RWPE2 (cell line): ENCODE measurements around the gene UCHL3.

ENCODE experiments used
- ATAC-seq: fragments of 200-7000 bp; cut with Tn5 transposase; 3 replicates; pipeline ENCODE4 v1.9.1; 2021; ENCODE audit warnings: low read depth
- DNase-seq: peaks from one replicate; pipeline ENCODE4 v3.0.0-alpha.2; 2020; ENCODE audit warnings: low spot score
- H3K27ac ChIP-seq: fragments of 450-650 bp; 2 replicates; pipeline ENCODE4 v1.5.1; 2017; ENCODE audit warnings: mild to moderate bottlenecking; ENCODE audit not compliant: poor library complexity, severe bottlenecking
- H3K27me3 ChIP-seq: fragments of 250-450 bp; sonication (Bioruptor Pico); 2 replicates; pipeline ENCODE4 v1.5.1; 2021; ENCODE audit warnings: mild to moderate bottlenecking, moderate library complexity; ENCODE audit not compliant: insufficient read depth, poor library complexity, severe bottlenecking
- H3K36me3 ChIP-seq: fragments of 250-450 bp; sonication (Bioruptor Pico); 2 replicates; pipeline ENCODE4 v1.5.1; 2020; ENCODE audit warnings: low read depth, mild to moderate bottlenecking, moderate library complexity
- H3K4me1 ChIP-seq: fragments of 250-450 bp; sonication (Bioruptor Pico); 2 replicates; pipeline ENCODE4 v1.5.1; 2021; ENCODE audit warnings: mild to moderate bottlenecking, moderate library complexity; ENCODE audit not compliant: insufficient read depth, poor library complexity, severe bottlenecking
- H3K4me3 ChIP-seq: fragments of 250-450 bp; sonication (Bioruptor Pico); 2 replicates; pipeline ENCODE4 v1.5.1; 2021; ENCODE audit warnings: mild to moderate bottlenecking, moderate library complexity; ENCODE audit not compliant: severe bottlenecking
- H3K9me3 ChIP-seq: fragments of 250-450 bp; sonication (Bioruptor Pico); 2 replicates; pipeline ENCODE4 v1.5.1; 2021; ENCODE audit warnings: mild to moderate bottlenecking, moderate library complexity; ENCODE audit not compliant: severe bottlenecking
- CTCF ChIP-seq: fragments of 450-650 bp; IDR thresholded peaks from one replicate; pipeline ENCODE4 v1.5.1; 2017; ENCODE audit warnings: mild to moderate bottlenecking, moderate library complexity; ENCODE audit not compliant: poor library complexity, severe bottlenecking

Gene UCHL3

GRCh38 chr13:75600371-75600770 lies 50.8 kb downstream of the UCHL3 start:
- Histone ChIP-seq H3K4me3 (no peak overlapping the region), H3K27me3 (no peaks in the 10 kb centered on the region), H3K27ac (no peak overlapping the region), H3K9me3 (no peaks in the 10 kb centered on the region), H3K4me1 (no peaks in the 10 kb centered on the region), H3K36me3 (peaks cover 29% of the 10 kb centered on the region)
- no peak for ATAC-seq
- DNase-seq = no peak
- no peak for TF ChIP-seq CTCF

GRCh38 chr13:75603038-75603437 lies 53.4 kb downstream of the UCHL3 start:
- Histone ChIP-seq H3K27ac (no peak overlapping the region), H3K36me3 (peaks cover 30% of the 10 kb centered on the region), H3K27me3 (no peaks in the 10 kb centered on the region), H3K9me3 (no peaks in the 10 kb centered on the region), H3K4me3 (no peak overlapping the region), H3K4me1 (peaks cover 8% of the 10 kb centered on the region)
- TF ChIP-seq CTCF = no peak
- ATAC-seq (no peak), DNase-seq (no peak)

GRCh38 chr13:75607447-75607846 lies 57.9 kb downstream of the UCHL3 start:
- Histone ChIP-seq H3K9me3 (no peaks in the 10 kb centered on the region), H3K27me3 (no peaks in the 10 kb centered on the region), H3K4me1 (peaks cover 8% of the 10 kb centered on the region), H3K27ac (no peak overlapping the region), H3K36me3 (peaks cover 30% of the 10 kb centered on the region), H3K4me3 (no peak overlapping the region)
- DNase-seq (no peak), ATAC-seq (no peak; the same call in 2 of the 3 replicates)
- TF ChIP-seq CTCF = no peak

- no peak overlapping the region for H3K4me3 ChIP-seq
- H3K27me3 ChIP-seq = no peaks in the 10 kb centered on the region
- TF ChIP-seq CTCF = no peak
- H3K27ac ChIP-seq = no peak overlapping the region
- no peaks in the 10 kb centered on the region for H3K9me3 ChIP-seq
- peaks cover 8% of the 10 kb centered on the region for H3K4me1 ChIP-seq
- no peak for DNase-seq
- ATAC-seq = no peak
- H3K36me3 ChIP-seq = peaks cover 9% of the 10 kb centered on the region; the same call in 1 of the 2 replicates
These were observed 60.9 kb downstream of the UCHL3 start for GRCh38 chr13:75610466-75610865.

GRCh38 chr13:75612354-75612753 lies 62.8 kb downstream of the UCHL3 start:
- Histone ChIP-seq H3K9me3 (no peaks in the 10 kb centered on the region), H3K4me3 (no peak overlapping the region), H3K36me3 (0 out of 2 replicates have a peak, but pooled peaks cover 2% of the 10 kb centered on the region), H3K27me3 (no peaks in the 10 kb centered on the region), H3K27ac (no peak overlapping the region), H3K4me1 (peaks cover 4% of the 10 kb centered on the region)
- ATAC-seq (no peak), DNase-seq (no peak)
- TF ChIP-seq CTCF = no peak
